Left lung (tissue), 10 donors: ENCODE measurements around the gene CCT3. TPM values are rescaled to one million over a fixed set of nuclear protein-coding genes. Genes with fewer than 3 reads are reported as not detected.

Experiments used
- ATAC-seq: fragments of 200-7000 bp; cut with Tn5 transposase; one replicate; pipeline ENCODE4 v1.9.1; 2020; ENCODE audit warnings: moderate library complexity
- DNase-seq, 4 donors: peaks; one replicate each; pipeline ENCODE4 v3.0.0-alpha.2; 2013 to 2020
- H3K27ac ChIP-seq, 2 donors: fragments of 200-600 bp; sonication (generic) in 1 of 2; one replicate each; pipeline versions ENCODE4 v1.5.0 to v1.8.0; 2020 to 2021
- H3K27me3 ChIP-seq, 2 donors: fragments of 200-600 bp; sonication (generic) in 1 of 2; one replicate each; pipeline versions ENCODE4 v1.5.0 to v1.8.0; 2020 to 2021
- H3K36me3 ChIP-seq, 2 donors: fragments of 200-600 bp; sonication (generic) in 1 of 2; one replicate each; pipeline versions ENCODE4 v1.5.0 to v1.8.0; 2020 to 2021
- H3K4me1 ChIP-seq, 2 donors: fragments of 200-600 bp; one replicate each; pipeline ENCODE4 v1.8.0; 2021
- H3K4me3 ChIP-seq, 2 donors: fragments of 200-600 bp; sonication (generic) in 1 of 2; one replicate each; pipeline versions ENCODE4 v1.5.0 to v1.8.0; 2020 to 2021; ENCODE audit warnings: mild to moderate bottlenecking in 1 of 2
- H3K9me3 ChIP-seq, 2 donors: fragments of 200-600 bp; sonication (generic) in 1 of 2; one replicate each; pipeline versions ENCODE4 v1.5.0 to v1.8.0; 2020 to 2021
- intact Hi-C, 2 donors: fragments of 100-400 bp; cut with DNase I; formaldehyde crosslinking; loops; one replicate each; pipeline versions ENCODE4 v1.11.2 to v1.14.2; 2022
- polyA plus RNA-seq, 6 donors: library from polyadenylated mRNA; unstranded; fragments of 120-200 nt; gene quantifications; one replicate each; pipeline ENCODE4 v1.2.1, GENCODE V29; 2013; ENCODE audit not compliant: insufficient read length in 6 of 6
- total RNA-seq, 2 donors: library from RNA; stranded (reverse); fragmentation: NEBNext Ultra II Directional; extraction: Animal tissue kit (Norgen Biotek cat#: 25700); gene quantifications; one replicate each; pipeline ENCODE4 v1.2.1, GENCODE V29; 2021
- TF ChIP-seq, protein P1 (sequence below), 2 donors: fragments of 200-600 bp; sonication (generic) in 1 of 2; IDR thresholded peaks; one replicate each; pipeline versions ENCODE4 v1.5.0 to v1.8.0; 2021; ENCODE audit warnings: antibody characterized with exemption in 2 of 2
- donor health status: DM: no; HTN: yes; CAD: no.
- donor health status: DM: no; HTN: no; CAD: no.

The CCT3 gene
- total and polyA plus RNA-seq, 8 donors, result 166 to 318 (median 266) TPM

DNA sequence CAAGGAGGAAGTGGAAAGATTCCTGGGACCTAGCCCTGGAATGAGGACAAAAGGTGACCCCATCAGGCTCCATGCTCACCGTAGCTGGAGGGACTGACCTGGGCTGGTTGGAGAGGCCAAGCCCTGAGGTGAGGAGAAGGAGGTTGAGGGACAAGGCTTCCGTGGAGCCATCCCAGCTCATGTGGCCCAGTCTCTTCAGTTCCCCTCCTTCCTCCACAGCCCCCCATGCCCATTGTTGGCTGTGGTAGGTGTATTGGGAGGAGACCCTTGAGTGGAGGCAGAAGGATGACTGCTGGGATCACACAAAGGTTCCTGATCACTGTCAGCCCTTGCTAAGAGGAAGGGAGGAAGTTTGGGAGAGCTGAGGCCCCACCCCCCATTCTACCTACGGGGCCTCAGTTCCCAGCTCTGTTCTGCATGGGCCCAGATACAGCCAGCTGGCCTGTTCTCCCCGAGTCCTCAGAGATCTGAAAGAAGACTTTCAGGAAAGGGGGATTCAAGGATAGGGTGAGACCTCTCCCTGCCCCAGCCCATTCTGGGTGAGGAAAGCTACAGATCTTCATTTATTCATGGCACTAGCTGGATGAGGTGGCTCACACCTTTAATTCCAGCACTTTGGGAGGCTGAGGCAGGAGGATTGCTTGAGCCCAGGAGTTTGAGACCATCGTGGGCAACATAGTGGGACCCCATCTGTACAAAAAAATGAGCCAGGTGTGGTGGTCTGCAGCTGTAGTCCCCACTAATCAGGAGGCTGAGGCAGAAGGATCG is 48.2 kb upstream of the CCT3 start:
- Histone ChIP-seq H3K27ac (no peak overlapping the region), H3K4me3 (no peak overlapping the region), H3K9me3 (no peaks in the 10 kb centered on the region), H3K27me3 (peaks cover 21 to 57% of the 10 kb centered on the region in 2 donors), H3K36me3 (no peaks in the 10 kb centered on the region), H3K4me1 (peaks cover 0 to 10% of the 10 kb centered on the region in 2 donors)
- TF ChIP-seq, protein P1, sequence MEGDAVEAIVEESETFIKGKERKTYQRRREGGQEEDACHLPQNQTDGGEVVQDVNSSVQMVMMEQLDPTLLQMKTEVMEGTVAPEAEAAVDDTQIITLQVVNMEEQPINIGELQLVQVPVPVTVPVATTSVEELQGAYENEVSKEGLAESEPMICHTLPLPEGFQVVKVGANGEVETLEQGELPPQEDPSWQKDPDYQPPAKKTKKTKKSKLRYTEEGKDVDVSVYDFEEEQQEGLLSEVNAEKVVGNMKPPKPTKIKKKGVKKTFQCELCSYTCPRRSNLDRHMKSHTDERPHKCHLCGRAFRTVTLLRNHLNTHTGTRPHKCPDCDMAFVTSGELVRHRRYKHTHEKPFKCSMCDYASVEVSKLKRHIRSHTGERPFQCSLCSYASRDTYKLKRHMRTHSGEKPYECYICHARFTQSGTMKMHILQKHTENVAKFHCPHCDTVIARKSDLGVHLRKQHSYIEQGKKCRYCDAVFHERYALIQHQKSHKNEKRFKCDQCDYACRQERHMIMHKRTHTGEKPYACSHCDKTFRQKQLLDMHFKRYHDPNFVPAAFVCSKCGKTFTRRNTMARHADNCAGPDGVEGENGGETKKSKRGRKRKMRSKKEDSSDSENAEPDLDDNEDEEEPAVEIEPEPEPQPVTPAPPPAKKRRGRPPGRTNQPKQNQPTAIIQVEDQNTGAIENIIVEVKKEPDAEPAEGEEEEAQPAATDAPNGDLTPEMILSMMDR (IDR thresholded peaks at IDR 0.05), result no peak
- intact Hi-C loops, result loop anchor here in 1 of 2 donors (10.0 kb wide), 1 partner anchor 58 kb away; no protein-coding TSS in a partner anchor
- DNase-seq, result peak in 1 of 4 donors; percentile 5
- ATAC-seq, result no peak

GRCh38 chr1:156385534-156386031 is 47.5 kb upstream of the CCT3 start:
- Histone ChIP-seq H3K4me1 (peaks cover 0 to 10% of the 10 kb centered on the region in 2 donors), H3K4me3 (no peak overlapping the region), H3K36me3 (no peaks in the 10 kb centered on the region), H3K9me3 (no peaks in the 10 kb centered on the region), H3K27me3 (peaks cover 21 to 50% of the 10 kb centered on the region in 2 donors), H3K27ac (no peak overlapping the region)
- ATAC-seq, result peak; percentile 72
- TF ChIP-seq, protein P1 (IDR thresholded peaks at IDR 0.05), result peak; percentile 86 to 87
- DNase-seq, result peak; percentile 37 to 67 (median 48)
- intact Hi-C loops, result loop anchor here (2.0 to 10.0 kb wide), 2 partner anchors 59 to 61 kb away; no protein-coding TSS in a partner anchor

GRCh38 chr1:156384658-156385057 is 46.6 kb upstream of the CCT3 start:
- no peak overlapping the region for H3K27ac ChIP-seq
- H3K9me3 ChIP-seq, result no peaks in the 10 kb centered on the region
- H3K4me1 ChIP-seq, result peaks cover 0 to 10% of the 10 kb centered on the region in 2 donors
- intact Hi-C loops, result loop anchor here (2.0 to 10.0 kb wide), 3 partner anchors 60 to 223 kb away; no protein-coding TSS in a partner anchor
- no peak for ATAC-seq
- peak in 1 of 4 donors; percentile 20 for DNase-seq
- TF ChIP-seq, protein P1 (IDR thresholded peaks at IDR 0.05), result no peak
- no peaks in the 10 kb centered on the region for H3K36me3 ChIP-seq
- H3K4me3 ChIP-seq, result no peak overlapping the region
- H3K27me3 ChIP-seq, result peaks cover 21 to 41% of the 10 kb centered on the region in 2 donors

DNA sequence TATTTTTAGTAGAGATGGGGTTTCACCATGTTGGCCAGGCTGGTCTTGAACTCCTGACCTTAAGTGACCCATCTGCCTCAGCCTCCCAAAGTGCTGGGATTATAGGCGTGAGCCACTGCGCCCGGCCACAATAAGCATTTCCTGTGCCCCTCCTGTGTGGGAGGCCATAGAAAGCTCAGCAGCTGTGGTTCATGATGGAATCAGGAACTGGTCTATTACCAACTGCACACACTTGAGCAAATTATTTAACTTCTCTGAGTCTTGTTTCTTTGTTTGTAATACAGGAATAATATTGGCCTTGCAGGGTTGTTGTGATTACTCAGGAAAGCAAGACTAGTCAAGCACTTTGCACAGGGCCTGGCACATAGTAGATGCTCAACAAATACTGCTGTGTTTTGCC is 45.9 kb upstream of the CCT3 start:
- TF ChIP-seq, protein P1 (IDR thresholded peaks at IDR 0.05), result no peak
- intact Hi-C loops, result loop anchor here (2.0 to 10.0 kb wide), 3 partner anchors 61 to 223 kb away; no protein-coding TSS in a partner anchor
- H3K9me3 ChIP-seq, result no peaks in the 10 kb centered on the region
- ATAC-seq, result no peak
- peak in 1 of 4 donors; percentile 20 for DNase-seq
- H3K36me3 ChIP-seq, result no peaks in the 10 kb centered on the region
- H3K27ac ChIP-seq, result no peak overlapping the region
- no peak overlapping the region for H3K4me3 ChIP-seq
- H3K27me3 ChIP-seq, result peaks cover 16 to 34% of the 10 kb centered on the region in 2 donors
- H3K4me1 ChIP-seq, result peaks cover 0 to 10% of the 10 kb centered on the region in 2 donors

- ATAC-seq (peak; percentile 88), DNase-seq (peak in 3 of 4 donors; percentile 39 to 63 (median 52))
- Histone ChIP-seq H3K4me1 (peaks cover 0 to 3% of the 10 kb centered on the region in 2 donors), H3K9me3 (no peaks in the 10 kb centered on the region), H3K27ac (no peak overlapping the region), H3K4me3 (no peak overlapping the region), H3K36me3 (no peaks in the 10 kb centered on the region), H3K27me3 (peaks cover 7 to 24% of the 10 kb centered on the region in 2 donors)
- intact Hi-C loops, result loop anchor here (5.0 to 10.0 kb wide), 2 partner anchors 62 to 224 kb away; no protein-coding TSS in a partner anchor
- TF ChIP-seq, protein P1 (IDR thresholded peaks at IDR 0.05), result peak; percentile 68 to 74
These were observed 44.9 kb upstream of the CCT3 start for GRCh38 chr1:156383023-156383422.
